ENCODE measurements around the gene ROCK2. TPM values are rescaled to one million over a fixed set of nuclear protein-coding genes. Genes with fewer than 3 reads are reported as not detected.
"Not testable (repeated sequence)": the region's sequence is repeated elsewhere in the genome, so short reads cannot be mapped to it uniquely, and the experiment has no call there.

The ROCK2 gene
- polyA plus RNA-seq, 1 donor = 51.6 TPM

DNA sequence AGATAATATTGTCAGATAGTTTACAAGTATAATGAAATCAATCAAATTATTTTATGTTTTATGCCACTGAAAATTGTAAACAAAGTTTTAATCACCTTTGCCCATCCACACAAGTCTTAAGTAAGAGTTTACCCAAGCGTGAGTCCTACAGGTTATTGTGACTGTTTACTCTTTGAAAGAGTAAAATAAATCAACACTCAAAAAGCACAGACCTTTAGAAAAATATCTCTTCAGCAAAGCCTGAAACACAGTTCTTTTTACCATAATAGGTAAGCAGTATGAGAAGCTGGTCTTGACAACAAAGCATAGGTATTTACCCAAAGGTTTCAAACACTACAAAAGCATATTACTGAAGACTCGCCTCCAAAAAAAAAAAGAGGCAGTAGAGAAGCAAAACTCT lies 3.7 kb downstream of the ROCK2 start:
- no peak for DNase-seq (ENCODE audit: low read depth)

DNA sequence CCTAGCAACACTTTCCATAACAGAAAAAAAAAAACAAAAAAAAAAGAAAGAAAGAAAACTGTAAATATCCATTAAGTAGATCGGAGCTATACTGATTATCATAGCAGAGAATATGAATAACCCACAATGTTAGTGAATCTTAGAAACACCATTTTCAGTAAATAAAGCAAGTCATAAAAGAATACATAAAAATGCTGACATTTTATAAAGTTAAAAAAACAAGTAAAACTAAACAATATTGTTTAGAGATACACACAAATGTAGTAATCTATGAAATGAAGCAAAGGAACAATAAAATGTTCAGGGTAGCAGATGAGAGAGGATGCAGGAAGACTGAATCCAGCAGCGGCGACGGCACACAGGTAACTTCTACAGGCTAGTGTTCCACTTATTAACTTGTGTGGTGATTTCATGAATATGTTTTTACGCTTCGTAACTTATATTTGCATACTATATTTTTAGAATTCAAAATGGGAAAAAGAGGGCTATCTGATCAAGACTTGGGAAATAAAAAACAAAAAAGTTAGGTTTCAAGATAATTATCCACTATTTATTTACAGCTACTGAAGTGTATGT lies 4.8 kb downstream of the ROCK2 start:
- DNase-seq (ENCODE audit: low read depth) = no peak

- DNase-seq (ENCODE audit: low read depth) = no peak
These were observed 5.9 kb downstream of the ROCK2 start for GRCh38 chr2:11338580-11338979.

DNA sequence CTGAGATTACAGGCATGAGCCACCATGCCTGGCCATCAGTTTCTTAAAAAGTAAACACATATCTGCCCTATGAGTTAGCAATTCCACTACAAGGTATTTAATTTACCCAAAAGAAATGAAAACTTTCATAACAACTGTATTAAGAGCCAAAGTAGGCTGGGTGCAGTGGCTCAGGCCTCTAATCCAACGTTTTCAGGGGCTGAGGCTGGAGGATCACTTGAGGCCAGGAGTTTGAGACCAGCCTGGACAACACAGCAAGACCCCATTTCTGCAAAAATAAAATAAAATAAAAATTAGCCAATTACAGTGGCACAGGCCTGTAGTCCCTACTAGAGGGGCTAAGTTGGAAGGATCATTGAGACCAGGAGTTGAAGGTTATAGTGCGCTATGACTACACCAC lies 6.5 kb downstream of the ROCK2 start:
- no peak for DNase-seq (ENCODE audit: low read depth)

GRCh38 chr2:11336189-11336588 lies 8.2 kb downstream of the ROCK2 start:
- no peak for DNase-seq (ENCODE audit: low read depth)

DNA sequence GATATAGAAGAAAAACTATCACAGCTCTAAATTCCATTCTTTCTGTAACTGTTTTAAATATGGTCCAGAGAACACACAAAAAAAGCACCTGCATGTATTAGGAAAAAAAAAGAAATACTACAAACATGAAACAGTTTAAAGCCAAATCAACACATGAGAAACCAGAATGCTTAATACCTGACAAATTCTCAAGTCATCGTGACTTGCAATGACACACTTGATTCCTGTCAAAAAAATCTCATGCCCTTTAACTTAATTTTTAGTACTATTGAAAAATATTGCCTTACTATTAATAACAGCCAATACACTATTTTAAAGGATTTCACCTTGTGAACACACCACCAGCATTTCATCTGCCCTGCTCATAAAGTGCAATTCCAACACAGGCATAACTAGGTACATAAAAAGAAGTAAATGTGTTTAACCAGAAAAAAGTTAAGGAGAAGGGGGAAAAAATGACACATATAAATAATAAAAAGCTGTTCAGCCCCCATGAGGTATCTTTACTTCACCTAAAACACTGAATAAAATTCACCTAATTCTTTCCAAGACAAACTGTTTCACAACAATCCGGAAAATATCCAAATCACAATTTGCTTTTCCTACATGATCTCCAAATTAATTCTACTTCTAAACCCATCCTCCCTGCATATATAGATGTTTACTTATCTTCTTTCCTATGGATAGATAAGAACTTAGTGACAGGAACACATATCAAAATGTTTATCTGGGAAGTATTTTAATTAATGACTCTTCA lies 10.8 kb downstream of the ROCK2 start:
- DNase-seq (ENCODE audit: low read depth) = no peak

- no peak for DNase-seq (ENCODE audit: low read depth)
These were observed 11.8 kb downstream of the ROCK2 start for GRCh38 chr2:11332596-11332995.

DNA sequence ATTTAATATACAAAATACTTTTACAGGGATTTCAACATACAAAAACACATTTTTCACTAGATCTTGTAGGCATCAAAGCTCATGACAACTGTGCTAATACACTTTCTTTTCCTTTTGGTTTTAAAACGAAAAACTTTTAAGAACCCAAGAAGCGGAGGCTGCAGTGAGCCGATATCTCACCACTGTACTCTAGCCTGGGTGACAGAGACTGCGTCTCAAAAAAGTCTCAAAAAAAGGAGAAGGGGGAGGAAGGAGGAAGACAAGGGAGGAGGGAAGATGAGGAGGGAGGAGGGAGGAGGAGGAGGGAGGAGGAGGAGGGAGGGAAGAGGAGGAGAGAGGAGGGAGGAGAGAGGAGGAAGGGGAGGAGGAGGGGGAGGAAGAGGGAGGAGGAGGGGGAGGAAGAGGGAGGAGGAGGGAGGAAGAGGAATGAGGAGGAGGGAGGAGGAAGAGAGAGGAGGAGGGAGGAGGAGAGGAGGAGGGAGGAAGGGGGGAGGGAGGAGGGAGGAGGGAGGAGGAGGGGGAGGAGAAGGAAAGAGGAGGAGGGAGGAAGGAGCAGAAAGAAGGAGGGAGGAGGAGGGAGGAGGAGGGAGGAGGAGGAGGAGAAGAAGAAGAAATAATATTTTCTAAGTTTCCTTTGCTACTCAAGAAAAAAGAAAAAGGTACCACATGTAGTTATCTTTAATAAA lies 13.8 kb downstream of the ROCK2 start:
- DNase-seq (ENCODE audit: low read depth) = no peak

DNA sequence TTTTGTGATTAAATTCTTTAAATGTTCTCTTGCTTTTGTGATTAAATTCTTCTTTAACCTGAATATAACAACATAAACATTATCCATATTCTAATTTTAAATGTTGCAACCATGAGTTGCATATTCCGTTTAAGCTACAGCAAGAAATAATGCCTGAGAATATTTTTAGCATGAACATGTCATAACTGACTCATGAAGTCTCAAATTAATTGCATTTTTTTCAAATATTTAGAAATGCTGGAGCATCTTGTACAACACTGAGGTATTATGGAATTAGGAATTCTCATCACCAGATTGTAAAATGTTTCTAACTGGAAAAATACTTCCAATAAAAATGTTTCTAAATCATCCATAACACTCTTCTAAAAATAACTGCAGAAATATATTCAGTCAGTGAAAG lies 14.7 kb downstream of the ROCK2 start:
- DNase-seq (ENCODE audit: low read depth) = no peak

DNA sequence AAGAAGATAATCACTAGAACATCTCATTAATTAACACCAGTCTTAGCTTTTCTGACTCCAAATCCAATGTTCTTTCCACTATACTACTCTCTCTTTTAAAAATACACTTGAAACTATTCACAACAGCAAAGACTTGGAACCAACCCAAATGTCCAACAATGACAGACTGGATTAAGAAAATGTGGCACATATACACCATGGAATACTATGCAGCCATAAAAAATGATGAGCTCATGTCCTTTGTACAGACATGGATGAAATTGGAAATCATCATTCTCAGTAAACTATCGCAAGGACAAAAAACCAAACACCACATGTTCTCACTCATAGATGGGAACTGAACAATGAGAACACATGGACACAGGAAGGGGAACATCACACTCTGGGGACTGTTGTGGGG lies 15.9 kb downstream of the ROCK2 start:
- not testable (repeated sequence) for DNase-seq (ENCODE audit: low read depth)

GRCh38 chr2:11327871-11328270 lies 16.6 kb downstream of the ROCK2 start:
- DNase-seq (ENCODE audit: low read depth) = no peak

DNA sequence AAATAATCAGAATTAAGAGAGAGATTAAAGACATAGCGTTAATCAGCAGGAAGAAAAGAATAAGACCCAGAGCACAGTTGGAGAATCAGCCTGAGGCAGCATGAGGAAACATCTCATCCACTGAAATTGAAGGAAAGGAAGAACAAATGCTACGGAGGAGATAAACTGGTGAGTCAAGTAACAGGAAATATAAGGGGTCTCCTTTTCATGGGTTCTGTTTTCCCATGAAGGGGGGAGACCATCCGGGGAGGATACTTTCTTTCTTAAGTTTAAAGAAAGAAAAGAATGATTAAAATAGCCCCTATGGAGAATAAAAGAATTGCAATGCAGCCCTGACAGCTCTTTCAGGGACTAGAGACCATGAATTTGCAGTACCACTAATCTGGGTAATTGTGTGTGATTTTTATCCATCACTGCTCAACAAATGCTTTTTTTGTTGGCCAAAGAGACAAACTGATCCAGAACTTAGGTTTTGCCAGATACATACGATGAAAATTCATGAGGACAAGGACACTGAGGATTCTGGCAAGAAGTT lies 17.7 kb downstream of the ROCK2 start:
- no peak for DNase-seq (ENCODE audit: low read depth)

- no peak for DNase-seq (ENCODE audit: low read depth)
These were observed 18.3 kb downstream of the ROCK2 start for GRCh38 chr2:11325961-11326676.

- no peak for DNase-seq (ENCODE audit: low read depth)
These were observed 22.6 kb downstream of the ROCK2 start for GRCh38 chr2:11321847-11322246.

GRCh38 chr2:11320698-11321492 lies 23.5 kb downstream of the ROCK2 start:
- DNase-seq (ENCODE audit: low read depth) = no peak

DNA sequence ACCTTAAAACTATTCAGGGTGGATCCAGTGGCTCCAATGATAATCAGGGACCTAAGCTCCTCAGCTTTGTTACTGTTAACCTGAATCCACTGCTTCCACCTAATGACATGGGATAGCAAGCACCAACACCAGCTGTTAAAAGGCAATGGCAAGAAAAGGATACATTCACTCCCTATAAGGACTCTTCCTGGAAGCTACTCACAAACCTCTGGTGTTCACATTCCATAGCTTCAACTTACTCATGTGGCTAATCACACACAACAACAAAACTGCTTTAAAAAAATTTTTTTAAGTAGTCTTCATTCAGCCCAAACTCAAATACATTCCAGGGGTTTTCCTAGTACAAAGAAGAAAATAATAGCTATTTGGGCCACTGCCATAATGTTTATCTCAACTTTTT lies 24.5 kb downstream of the ROCK2 start:
- no peak for DNase-seq (ENCODE audit: low read depth)

- no peak for DNase-seq (ENCODE audit: low read depth)
These were observed 29.2 kb downstream of the ROCK2 start for GRCh38 chr2:11315074-11315705.

DNA sequence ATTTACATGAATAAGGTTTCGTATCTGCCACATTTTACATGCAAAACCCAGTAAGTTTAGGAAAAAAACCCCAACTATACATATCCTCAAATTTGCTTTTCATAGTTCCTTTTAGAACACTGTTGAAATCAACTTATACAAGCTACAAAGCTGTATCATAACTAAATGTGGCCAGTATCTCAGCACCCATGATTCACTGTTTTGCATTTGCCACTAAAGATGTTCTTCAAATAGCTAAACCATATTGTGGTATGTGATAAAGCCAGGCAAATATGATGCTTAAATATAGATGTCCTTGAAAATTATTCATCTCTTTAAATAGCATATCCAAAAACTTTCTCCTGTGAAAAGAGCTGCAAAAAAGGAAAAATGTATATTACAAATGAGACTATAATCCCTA lies 29.9 kb downstream of the ROCK2 start:
- DNase-seq (ENCODE audit: low read depth) = no peak

DNA sequence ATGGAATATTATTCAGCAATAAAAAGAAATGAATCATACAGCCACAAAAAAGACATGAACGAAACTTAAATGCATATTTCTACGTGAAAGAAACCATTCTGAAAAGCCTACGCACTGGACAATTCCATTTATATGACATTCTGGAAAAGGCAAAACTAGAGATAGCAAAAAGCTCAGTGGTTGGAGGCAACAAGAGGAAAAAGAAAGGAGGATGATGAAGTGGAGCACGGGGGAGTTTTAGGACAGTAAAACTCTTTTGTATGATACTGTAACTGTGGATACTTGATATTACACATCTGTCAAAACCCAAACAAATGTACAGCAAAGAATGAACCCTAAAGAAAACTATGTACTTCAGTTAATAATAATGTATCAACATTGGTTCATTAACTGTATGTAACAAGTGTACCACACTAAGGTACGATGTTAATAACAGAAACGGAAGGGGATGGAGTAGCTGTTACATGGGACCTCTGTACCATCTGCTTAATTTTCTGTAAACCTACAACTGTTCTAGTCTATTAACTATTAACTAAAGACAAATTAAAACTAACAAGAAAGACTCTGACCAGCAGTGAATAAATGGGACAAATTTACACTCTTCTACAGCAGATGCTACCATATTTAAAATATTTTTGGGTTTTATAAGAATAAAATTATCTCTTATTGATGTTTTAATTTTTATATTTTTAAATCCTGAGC lies 31.5 kb downstream of the ROCK2 start:
- DNase-seq (ENCODE audit: low read depth) = no peak

GRCh38 chr2:11311543-11311942 lies 32.9 kb downstream of the ROCK2 start:
- DNase-seq (ENCODE audit: low read depth) = no peak

Measured in forelimb muscle (tissue), 1 donor.